CD4-positive, alpha-beta T cell treated with Interleukin-4 for 4 hours (primary cell): ENCODE data around the gene CASZ1.

ENCODE experiments used
- DNase-seq: peaks from one replicate; pipeline ENCODE4 v3.0.0-alpha.2; 2020

CASZ1 gene

DNA sequence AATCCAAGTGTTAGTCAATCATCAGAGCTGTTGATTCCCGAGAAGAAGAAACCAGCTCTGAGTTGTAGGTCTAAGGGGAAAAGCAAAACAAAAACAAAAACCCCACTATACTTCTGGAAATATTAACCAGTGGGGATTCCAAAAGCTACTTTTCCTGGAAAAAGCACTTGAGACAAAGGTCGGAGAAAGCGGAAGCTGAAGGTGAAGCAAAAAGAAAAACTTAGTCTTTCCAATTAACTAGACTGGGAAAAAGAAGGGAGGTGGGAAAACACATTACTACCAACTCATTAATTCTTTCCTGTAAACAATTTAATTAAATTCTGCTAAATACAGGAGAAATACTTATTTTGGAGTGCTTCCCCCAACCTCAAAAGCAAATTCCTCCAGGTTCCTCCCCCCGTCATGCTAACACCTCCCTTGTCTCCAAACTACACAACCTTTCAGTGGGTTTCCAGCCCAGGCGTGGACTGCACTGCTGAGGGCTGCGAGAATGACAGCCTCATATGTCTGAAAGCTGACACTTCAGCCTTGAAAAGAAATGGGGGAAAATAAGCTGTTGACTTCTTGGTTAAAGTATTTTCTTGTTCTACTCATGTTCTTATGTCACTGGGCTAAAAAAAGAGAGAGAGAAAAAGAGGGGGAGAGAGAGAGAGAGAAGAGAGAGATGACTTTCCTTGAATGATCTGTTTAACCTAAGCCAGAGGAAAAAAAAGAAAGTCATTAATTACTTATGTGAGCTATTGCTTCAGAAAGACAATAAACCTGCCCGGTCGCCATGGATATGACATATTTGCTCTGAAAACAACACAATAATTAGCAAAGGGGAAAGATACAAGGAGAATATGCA lies 5.1 kb downstream of the CASZ1 start:
- DNase-seq, result no peak

DNA sequence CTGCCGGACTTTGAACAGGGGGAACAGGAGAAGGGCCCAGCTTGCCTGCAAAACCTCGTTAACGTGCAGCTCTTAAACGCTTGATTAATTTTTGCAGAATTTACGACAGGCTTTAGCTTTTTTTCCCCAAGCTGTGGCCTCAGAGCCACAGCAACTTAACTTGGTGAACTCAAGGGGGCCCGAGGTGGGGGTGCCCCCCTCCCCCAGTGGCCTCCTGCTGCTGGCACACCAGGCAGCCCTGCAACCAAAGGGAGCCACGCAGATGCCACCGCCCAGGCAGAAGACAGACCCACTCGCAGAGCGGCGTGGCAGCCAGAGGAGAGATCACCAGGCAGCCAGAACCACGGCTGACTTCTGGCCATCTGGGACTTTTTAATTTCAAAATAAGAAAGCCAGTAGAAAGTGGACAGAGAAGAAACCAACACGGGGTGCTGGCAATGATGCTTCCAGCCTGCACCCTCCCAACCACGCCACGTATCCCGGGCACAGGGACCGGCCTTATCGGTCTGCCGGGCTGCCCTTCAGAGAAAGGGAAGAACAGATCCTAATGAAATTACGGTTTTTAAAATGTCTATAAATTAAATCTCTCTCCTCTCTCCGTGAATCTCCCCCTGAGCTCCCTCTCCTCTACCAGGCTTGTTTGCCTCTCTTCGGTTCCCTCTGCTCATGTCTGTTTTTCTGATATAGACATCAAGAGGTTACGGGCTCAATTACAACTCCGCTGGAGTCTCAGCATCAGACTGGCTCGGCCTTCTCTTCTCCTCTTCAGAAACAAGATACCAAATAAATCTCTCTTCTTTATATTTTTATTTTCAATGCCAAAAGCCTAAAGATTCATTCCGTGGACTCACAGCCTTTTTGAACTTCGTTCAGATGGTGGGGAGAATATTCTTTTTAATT lies 6.4 kb downstream of the CASZ1 start:
- no peak for DNase-seq

GRCh38 chr1:10789047-10789791 lies 7.2 kb downstream of the CASZ1 start:
- no peak for DNase-seq

- DNase-seq, result no peak
Measured at GRCh38 chr1:10788592-10789006, 7.8 kb downstream of the CASZ1 start.

DNA sequence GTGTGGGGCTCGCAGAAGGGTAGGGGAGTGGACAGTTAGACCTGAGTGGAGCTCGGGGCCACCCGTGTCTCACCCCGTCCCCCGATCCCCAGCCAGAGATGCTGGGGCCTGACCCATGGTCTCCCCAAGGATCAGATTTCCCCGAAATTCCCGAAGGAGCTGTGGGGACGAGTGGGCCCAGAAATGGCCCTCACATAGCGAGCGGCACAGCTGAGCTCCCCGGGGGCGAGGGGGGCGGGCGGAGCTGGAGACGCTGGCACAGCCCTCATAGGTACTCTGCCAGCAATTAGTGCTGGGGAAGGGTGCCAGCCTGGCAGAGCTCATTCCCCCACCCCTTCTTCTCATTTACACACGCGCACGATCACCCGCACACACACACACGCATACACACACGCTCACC lies 9.2 kb downstream of the CASZ1 start:
- DNase-seq, result no peak

GRCh38 chr1:10785728-10786638 lies 10.5 kb downstream of the CASZ1 start:
- no peak for DNase-seq

- DNase-seq, result no peak
Measured at GRCh38 chr1:10784998-10785727, 11.3 kb downstream of the CASZ1 start.

DNA sequence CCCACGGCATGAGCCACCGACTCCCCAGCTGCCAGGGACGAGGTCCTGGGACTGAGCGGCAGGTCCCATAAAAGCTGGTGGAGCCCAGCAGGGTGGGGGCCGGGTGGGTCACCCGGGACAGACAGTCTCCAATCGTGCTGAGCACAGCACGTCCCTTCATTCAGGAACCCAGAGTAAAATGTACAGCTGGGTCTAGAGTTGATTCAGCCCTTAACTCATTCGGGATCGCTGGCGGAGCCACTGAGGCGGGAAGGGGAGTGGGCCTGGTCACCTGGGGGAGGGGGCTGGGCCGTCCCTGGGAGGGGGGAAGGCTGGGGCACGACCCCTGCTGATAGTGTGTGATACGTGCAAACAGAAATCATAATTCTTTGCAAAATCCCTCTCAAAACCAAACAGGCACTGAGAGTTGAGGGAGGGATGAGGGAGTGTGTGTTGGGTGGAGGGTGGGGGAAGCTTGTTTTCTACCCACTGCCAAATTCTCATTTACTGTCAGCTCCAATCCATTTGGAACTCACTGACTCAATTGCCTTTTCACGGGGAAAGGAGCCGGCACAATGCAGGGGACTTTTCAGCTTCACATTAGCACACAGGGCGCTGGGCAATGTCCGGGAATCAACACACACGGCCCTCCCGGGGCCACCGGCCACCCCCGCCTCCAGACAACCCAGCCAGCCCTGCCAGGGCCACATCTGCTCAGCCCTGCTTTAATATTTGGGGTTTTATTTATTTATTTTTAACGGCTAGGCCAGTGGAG lies 13.8 kb downstream of the CASZ1 start:
- DNase-seq, result no peak

- DNase-seq, result no peak
Measured at GRCh38 chr1:10781137-10781536, 15.3 kb downstream of the CASZ1 start.

DNA sequence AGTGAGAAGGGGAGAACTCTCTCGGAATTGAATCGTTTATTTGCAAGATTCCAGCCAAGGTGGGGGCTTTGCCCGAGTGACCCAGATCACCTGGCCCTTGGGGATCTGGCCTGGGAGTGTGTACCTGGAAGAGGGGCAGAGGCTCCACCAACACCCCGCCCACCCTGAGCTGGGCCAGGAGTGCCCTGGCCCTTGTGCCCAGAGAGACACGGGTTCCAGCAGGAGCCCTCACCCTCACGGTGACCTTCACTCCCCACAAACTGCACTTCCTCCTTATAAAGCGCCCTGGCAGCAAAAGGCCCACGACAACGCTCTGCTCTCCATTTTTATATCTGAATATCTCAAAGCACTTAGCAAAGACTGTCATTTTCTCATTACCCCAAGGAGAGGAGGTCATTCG lies 16.6 kb downstream of the CASZ1 start:
- no peak for DNase-seq

- DNase-seq, result no peak
Measured at GRCh38 chr1:10779201-10779600, 17.2 kb downstream of the CASZ1 start.

DNA sequence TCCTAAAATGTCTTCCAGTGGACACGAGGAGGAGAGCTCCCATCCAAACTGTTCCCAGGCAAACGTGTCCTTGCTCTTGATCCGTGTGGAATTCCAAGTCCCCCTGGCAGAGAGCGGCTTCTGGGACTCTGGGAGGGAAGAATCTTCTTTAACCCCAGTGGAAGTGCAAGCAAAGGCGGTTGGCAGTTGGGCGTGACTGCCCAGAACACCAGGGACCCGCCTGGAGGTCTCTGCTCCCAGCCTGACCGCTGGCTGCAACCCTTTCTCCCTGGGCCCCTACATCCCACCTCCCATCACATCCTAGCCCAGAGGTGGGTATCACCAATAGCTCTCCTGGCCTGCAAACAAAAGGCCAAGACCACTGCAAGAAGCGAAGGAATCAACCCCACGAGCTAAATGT lies 17.8 kb downstream of the CASZ1 start:
- DNase-seq, result no peak

DNA sequence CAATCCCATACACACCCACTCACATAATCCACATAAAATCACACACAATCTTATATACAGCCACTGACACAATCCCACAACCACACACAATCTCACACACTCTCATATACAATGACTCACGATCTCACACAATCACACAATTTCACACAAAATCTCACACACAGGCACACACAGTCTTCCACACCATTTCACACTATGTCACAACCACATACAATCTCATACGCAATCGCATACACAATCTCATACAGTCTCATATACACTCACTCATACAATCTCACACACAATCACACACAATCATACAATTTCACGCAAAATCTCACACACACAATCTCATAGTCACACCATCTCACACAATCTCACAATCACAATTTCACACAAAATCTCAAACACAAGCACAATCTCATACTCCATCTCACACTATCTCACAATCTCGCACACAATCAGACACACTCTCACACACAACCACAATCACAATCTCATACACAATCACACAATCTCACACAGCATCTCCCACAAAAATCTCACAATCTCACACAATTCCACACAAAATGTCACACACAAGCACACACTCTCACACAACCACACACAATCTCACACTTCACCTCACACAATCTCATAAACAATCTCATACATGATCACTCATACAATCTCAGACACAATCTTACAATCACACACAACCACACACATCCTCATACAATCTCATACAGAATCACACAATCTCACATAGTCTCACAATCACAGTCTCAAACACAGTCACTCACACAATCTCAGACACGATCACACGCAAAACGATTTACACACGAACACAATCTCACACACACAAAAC lies 18.5 kb downstream of the CASZ1 start:
- no peak for DNase-seq

DNA sequence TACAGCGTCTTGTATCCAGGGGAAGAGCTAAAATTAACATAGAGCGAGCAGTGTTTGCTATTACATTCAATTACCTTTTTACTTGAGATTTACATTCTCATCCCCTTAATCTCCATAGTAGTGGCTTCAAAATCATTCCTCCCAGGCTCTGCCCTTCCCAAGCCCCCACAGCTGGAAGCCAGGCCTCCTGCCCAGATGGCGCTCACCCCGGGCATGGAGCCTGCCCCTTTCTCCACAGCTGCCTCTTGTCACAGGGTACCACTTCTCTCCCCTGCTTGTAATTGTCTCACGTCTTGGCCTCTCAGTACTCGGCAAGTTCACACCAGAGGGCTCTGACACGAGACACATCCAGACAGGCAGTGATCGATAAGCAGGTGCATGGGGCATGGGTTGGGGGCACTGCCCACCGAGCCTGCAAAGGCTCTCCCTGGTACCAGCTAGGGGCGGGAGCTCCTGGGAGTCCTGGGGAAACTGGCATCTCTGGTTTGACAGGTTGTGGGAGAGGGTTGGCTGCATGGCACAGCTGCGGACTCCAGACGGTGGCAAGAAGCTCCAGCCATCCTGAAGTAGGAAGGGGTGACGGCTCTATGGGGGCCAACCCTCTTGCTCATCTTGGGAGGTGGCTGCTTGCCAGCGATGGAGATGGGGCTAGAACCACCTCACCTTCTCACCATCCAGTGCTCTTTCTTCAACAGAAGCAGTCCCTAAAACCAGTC lies 20.1 kb downstream of the CASZ1 start:
- DNase-seq, result no peak

- DNase-seq, result no peak
Measured at GRCh38 chr1:10775763-10776162, 20.7 kb downstream of the CASZ1 start.

DNA sequence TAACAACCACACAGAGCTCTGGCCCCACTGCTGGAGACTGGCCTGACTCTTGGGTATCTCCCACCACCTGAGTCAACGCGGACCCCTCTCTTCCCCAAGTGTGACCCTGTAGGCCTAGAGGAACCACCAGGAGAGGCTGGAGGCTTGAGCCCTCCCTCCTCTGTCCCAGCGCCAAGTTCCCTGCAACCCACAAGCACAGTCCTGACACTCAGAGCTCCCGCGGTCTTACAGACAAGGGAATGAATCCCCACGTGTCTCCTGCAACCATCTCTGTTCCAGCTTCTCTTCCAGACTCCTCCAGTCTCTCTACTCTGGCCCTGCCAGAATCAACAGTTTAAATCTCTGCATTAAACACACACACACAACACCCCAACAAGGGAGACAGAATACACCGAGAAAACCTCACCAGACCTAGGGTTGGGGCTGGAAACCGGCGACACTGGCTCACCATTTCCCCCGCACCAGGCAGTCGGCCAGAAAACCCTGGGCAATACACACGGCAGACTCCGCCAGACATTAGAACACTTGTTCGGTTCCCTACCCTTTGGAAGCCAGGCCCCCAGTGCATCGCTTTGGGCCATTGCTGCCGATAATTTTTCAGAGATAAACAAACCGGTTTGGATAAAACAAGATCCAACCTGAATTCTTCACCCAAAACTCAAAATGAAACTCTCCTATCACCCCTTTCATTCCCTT lies 21.7 kb downstream of the CASZ1 start:
- DNase-seq, result no peak

DNA sequence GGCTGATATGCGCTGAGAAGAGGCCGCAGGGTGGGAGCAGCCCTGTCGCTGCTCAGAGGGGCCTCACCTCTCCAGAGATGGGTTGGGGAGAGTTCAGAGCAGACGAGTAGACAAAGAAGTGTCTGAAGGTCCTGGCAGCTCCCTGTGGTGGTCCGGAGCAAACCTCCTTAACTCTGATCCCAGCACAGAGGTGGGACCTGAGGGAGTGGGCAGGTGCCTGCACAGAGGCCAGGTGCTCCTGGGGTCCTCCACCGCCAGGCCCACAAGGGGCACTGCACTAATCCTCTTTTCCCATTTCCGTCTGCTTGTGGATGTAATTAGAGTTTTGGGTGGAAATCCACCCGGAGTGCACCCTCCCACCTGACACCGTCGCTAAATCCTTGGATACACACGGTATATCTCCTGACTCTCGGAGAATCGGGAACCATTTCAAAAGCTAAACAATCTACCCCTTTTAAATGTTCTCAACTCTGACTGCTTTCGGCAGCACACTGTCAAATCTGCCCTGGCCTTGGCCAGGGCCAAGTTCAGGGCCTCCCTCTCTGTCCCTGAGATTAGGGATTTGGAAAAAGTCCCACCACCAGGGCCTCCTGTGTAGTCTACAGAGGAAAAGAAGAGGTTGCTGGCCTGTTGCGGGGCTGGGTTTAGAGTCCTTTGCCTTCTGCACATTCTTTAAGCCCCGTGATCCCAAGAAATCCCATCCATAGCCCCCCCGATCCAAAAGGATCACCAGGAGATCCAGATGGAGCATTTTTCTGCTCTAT lies 22.4 kb downstream of the CASZ1 start:
- no peak for DNase-seq

DNA sequence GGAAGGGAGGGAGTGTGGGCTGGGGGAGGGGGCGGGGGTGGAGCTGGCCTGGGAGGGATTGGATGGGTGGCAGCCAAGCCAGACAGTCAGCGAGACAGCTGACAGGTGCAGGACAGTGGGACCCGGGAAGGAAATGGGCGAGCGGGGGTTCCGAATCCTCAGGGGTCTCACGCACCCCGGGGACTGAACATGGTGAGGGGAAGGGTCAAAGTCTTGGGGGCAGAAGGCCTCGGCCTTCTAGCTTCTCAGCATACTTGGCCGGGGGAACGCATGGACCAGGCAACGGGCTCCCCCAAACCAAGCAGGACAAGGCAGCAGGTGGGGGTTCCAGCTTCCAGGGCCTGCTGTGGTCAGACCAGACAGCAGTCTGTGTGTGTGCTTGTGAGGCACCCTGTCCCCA lies 23.1 kb downstream of the CASZ1 start:
- DNase-seq, result no peak
